SK-N-SH treated with all-trans-retinoic acid at 6 μM for 48 hours (cell line): Measurements from ENCODE around the gene TPMT.
A peak's percentile ranks its signal among the peaks of the same experiment; 100 is the strongest.

ENCODE experiments used
- ATAC-seq: fragments of 200-7000 bp; cut with Tn5 transposase; 3 replicates; pipeline ENCODE4 v1.9.1; 2020; ENCODE audit warnings: mild to moderate bottlenecking, moderate library complexity
- ARNTL ChIP-seq: fragments of 450-650 bp; formaldehyde crosslinking; IDR thresholded peaks from 2 replicates; pipeline ENCODE4 v1.5.0; 2020; ENCODE audit warnings: low read depth, mild to moderate bottlenecking, moderate library complexity, borderline replicate concordance
- BACH2 ChIP-seq: fragments of 250-450 bp; sonication (Bioruptor Pico); IDR thresholded peaks from 2 replicates; pipeline ENCODE4 v1.9.0; 2021; ENCODE audit warnings: mild to moderate bottlenecking, borderline replicate concordance
- CSDC2 ChIP-seq: fragments of 250-450 bp; sonication (Bioruptor Pico); IDR thresholded peaks from 2 replicates; pipeline ENCODE4 v1.5.0; 2020; ENCODE audit warnings: mild to moderate bottlenecking, moderate library complexity
- ESRRG ChIP-seq: fragments of 250-450 bp; sonication (Bioruptor Pico); IDR thresholded peaks from 2 replicates; pipeline ENCODE4 v1.6.1; 2021; ENCODE audit warnings: mild to moderate bottlenecking
- GLIS3 ChIP-seq: fragments of 250-450 bp; sonication (Bioruptor Pico); IDR thresholded peaks from 2 replicates; pipeline ENCODE4 v1.5.0; 2020; ENCODE audit warnings: mild to moderate bottlenecking, moderate library complexity
- OSR1 ChIP-seq: fragments of 250-450 bp; sonication (Bioruptor Pico); IDR thresholded peaks from 2 replicates; pipeline ENCODE4 v1.8.0; 2022; ENCODE audit warnings: moderate library complexity, mild to moderate bottlenecking, inconsistent platforms
- PPARA ChIP-seq: fragments of 250-450 bp; sonication (Bioruptor Pico); IDR thresholded peaks from 2 replicates; pipeline ENCODE4 v1.5.0; 2020; ENCODE audit warnings: mild to moderate bottlenecking, borderline replicate concordance
- SNAI2 ChIP-seq: fragments of 250-450 bp; sonication (Bioruptor Pico); IDR thresholded peaks from 2 replicates; pipeline ENCODE4 v1.5.0; 2020; ENCODE audit warnings: mild to moderate bottlenecking, moderate library complexity
- TCF4 ChIP-seq: fragments of 250-450 bp; sonication (Bioruptor Pico); IDR thresholded peaks from 2 replicates; pipeline ENCODE4 v1.8.0; 2021; ENCODE audit warnings: mild to moderate bottlenecking, moderate library complexity, borderline replicate concordance
- TOX ChIP-seq: fragments of 250-450 bp; sonication (Bioruptor Pico); IDR thresholded peaks from 2 replicates; pipeline ENCODE4 v1.8.0; 2021; ENCODE audit warnings: mild to moderate bottlenecking, moderate library complexity, borderline replicate concordance
- ZC3H10 ChIP-seq: fragments of 250-450 bp; sonication (Bioruptor Pico); IDR thresholded peaks from 2 replicates; pipeline ENCODE4 v1.5.1; 2021; ENCODE audit warnings: mild to moderate bottlenecking, moderate library complexity
- ZFP3 ChIP-seq: fragments of 250-450 bp; sonication (Bioruptor Pico); IDR thresholded peaks from 2 replicates; pipeline ENCODE4 v1.5.0; 2020; ENCODE audit warnings: mild to moderate bottlenecking, moderate library complexity
- ZFP30 ChIP-seq: fragments of 450-650 bp; formaldehyde crosslinking; IDR thresholded peaks from 2 replicates; pipeline ENCODE4 v1.5.0; 2022; ENCODE audit warnings: mild to moderate bottlenecking, moderate library complexity
- ZNF565 ChIP-seq: fragments of 450-650 bp; formaldehyde crosslinking; conservative IDR thresholded peaks from 2 replicates; pipeline ENCODE4 v1.5.0; 2020; ENCODE audit warnings: low read depth, mild to moderate bottlenecking, moderate library complexity
- ZNF70 ChIP-seq: fragments of 450-650 bp; formaldehyde crosslinking; IDR thresholded peaks from 2 replicates; pipeline ENCODE4 v1.5.0; 2020; ENCODE audit warnings: mild to moderate bottlenecking, moderate library complexity
- ZNF8 ChIP-seq: fragments of 450-650 bp; formaldehyde crosslinking; IDR thresholded peaks from 2 replicates; pipeline ENCODE4 v1.5.0; 2020; ENCODE audit warnings: mild to moderate bottlenecking, moderate library complexity
- TF ChIP-seq, protein P1 (sequence below): fragments of 250-450 bp; sonication (Bioruptor Pico); IDR thresholded peaks from 2 replicates; pipeline ENCODE4 v1.8.0; 2021; ENCODE audit warnings: low read depth, mild to moderate bottlenecking, moderate library complexity, borderline replicate concordance
- TF ChIP-seq, protein P2 (sequence below): fragments of 250-450 bp; sonication (Bioruptor Pico); IDR thresholded peaks from 2 replicates; pipeline ENCODE4 v1.8.0; 2020; ENCODE audit warnings: mild to moderate bottlenecking, moderate library complexity, borderline replicate concordance
- TF ChIP-seq, protein P3 (sequence below): fragments of 250-450 bp; sonication (Bioruptor Pico); IDR thresholded peaks from 2 replicates; pipeline ENCODE4 v1.5.1; 2020; ENCODE audit warnings: low read depth, mild to moderate bottlenecking, moderate library complexity
- TF ChIP-seq, protein P4 (sequence below): fragments of 250-450 bp; sonication (Bioruptor Pico); IDR thresholded peaks from 2 replicates; pipeline ENCODE4 v1.5.1; 2021; ENCODE audit warnings: mild to moderate bottlenecking, moderate library complexity
- TF ChIP-seq, protein P5 (sequence below): fragments of 250-450 bp; sonication (Bioruptor Pico); IDR thresholded peaks from 2 replicates; pipeline ENCODE4 v1.5.0; 2020; ENCODE audit warnings: mild to moderate bottlenecking, moderate library complexity

Gene TPMT

DNA sequence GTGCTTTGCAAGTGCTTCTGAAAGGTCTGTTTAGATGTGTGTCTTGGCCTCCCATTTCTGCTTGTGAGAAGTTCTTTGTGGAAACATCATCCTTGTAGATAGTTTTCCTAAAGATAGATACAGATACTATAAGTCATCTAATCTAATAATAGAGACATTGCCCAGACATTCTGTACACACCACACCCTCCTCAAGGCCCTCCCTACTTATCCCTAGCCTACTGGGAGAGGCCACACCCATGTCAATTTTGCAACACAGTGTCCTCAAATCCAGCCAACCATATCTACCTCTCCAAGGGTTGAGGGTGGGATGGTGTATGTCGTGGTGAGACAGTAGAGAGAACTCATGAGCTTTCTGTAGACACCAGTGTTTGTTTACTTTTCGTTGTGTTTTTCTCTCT is 6.6 kb upstream of the TPMT start (continued):
- TF ChIP-seq ZFP30 (CRISPR knock-in tag): no peak
- TF ChIP-seq, protein P1, sequence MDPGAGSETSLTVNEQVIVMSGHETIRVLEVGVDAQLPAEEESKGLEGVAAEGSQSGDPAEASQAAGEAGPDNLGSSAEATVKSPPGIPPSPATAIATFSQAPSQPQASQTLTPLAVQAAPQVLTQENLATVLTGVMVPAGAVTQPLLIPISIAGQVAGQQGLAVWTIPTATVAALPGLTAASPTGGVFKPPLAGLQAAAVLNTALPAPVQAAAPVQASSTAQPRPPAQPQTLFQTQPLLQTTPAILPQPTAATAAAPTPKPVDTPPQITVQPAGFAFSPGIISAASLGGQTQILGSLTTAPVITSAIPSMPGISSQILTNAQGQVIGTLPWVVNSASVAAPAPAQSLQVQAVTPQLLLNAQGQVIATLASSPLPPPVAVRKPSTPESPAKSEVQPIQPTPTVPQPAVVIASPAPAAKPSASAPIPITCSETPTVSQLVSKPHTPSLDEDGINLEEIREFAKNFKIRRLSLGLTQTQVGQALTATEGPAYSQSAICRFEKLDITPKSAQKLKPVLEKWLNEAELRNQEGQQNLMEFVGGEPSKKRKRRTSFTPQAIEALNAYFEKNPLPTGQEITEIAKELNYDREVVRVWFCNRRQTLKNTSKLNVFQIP: no peak
- TF ChIP-seq, all 23 proteins: peak for 0

DNA sequence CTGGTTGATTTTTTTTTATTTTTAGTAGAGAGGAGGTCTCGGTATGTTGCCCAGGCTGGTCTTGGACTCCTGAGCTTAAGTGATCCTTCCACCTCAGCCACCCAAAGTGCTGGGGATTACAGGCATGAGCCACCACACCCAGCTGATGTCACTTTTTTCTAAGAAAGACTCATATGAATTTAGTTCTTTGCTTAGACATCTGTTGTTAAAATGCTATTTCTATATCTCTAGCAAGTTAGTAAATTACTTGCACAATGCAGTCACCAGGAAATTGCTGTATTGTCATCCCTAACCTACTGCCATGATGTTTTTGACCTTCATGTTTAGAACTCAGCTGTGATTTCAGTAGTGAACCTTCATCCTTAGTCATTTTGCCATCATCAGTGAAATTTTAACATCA is 6.0 kb upstream of the TPMT start:
- TF ChIP-seq ZFP30 (CRISPR knock-in tag): no peak
- no peak for TF ChIP-seq ZNF8 (CRISPR knock-in tag)
- no peak for TF ChIP-seq TCF4 (CRISPR knock-in tag)
- TF ChIP-seq, protein P2, sequence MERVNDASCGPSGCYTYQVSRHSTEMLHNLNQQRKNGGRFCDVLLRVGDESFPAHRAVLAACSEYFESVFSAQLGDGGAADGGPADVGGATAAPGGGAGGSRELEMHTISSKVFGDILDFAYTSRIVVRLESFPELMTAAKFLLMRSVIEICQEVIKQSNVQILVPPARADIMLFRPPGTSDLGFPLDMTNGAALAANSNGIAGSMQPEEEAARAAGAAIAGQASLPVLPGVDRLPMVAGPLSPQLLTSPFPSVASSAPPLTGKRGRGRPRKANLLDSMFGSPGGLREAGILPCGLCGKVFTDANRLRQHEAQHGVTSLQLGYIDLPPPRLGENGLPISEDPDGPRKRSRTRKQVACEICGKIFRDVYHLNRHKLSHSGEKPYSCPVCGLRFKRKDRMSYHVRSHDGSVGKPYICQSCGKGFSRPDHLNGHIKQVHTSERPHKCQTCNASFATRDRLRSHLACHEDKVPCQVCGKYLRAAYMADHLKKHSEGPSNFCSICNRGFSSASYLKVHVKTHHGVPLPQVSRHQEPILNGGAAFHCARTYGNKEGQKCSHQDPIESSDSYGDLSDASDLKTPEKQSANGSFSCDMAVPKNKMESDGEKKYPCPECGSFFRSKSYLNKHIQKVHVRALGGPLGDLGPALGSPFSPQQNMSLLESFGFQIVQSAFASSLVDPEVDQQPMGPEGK (CRISPR knock-in tag): no peak
- TF ChIP-seq, protein P1: no peak
- no peak for TF ChIP-seq TOX
- no peak for TF ChIP-seq BACH2 (CRISPR knock-in tag)
- TF ChIP-seq ZNF565 (CRISPR knock-in tag): no peak
- TF ChIP-seq, protein P3, sequence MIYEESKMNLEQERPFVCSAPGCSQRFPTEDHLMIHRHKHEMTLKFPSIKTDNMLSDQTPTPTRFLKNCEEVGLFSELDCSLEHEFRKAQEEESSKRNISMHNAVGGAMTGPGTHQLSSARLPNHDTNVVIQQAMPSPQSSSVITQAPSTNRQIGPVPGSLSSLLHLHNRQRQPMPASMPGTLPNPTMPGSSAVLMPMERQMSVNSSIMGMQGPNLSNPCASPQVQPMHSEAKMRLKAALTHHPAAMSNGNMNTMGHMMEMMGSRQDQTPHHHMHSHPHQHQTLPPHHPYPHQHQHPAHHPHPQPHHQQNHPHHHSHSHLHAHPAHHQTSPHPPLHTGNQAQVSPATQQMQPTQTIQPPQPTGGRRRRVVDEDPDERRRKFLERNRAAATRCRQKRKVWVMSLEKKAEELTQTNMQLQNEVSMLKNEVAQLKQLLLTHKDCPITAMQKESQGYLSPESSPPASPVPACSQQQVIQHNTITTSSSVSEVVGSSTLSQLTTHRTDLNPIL (CRISPR knock-in tag): no peak
- TF ChIP-seq ESRRG (CRISPR knock-in tag): no peak
- TF ChIP-seq SNAI2 (CRISPR knock-in tag): no peak
- no peak for TF ChIP-seq PPARA (CRISPR knock-in tag)
- ATAC-seq: no peak

DNA sequence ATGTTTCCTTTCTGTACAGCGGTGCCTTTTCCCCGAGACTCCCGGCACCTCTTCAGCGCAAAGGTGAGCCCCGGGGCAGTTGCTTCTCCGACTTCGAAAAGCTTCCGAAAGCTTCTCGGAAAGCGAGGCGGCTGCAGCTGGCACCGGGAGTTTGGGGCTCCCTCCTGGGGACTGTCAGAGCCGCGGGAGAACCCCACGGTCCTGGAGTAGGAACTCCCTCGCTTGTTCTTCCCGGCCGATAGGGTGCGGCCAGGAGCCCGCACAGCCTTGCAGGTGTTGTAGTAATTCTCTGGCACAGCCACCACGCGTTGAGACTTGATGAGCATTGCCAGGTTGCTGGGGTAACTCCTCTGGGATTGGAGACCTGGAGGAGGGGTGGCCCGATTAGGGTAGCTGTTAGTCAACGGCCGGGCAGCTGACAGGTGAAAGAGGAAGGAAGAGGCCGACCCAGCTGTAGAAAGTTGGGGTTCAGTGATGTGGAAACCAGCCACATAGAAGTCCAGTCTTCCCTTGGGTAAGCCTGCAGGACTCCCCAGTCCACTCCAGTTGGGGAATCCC is 1.1 kb upstream of the TPMT start:
- TF ChIP-seq TCF4 (CRISPR knock-in tag): no peak
- no peak for TF ChIP-seq ZNF565 (CRISPR knock-in tag)
- TF ChIP-seq SNAI2 (CRISPR knock-in tag): no peak
- no peak for TF ChIP-seq PPARA (CRISPR knock-in tag)
- no peak for TF ChIP-seq CSDC2
- TF ChIP-seq ZFP3 (CRISPR knock-in tag): no peak
- ATAC-seq: peak; percentile 56

- ATAC-seq: peak; percentile 93
- TF ChIP-seq ZNF565 (CRISPR knock-in tag) (no peak), SNAI2 (CRISPR knock-in tag) (no peak), TOX (no peak), ARNTL (CRISPR knock-in tag) (no peak), PPARA (CRISPR knock-in tag) (no peak), CSDC2 (no peak), OSR1 (CRISPR knock-in tag) (no peak), TCF4 (CRISPR knock-in tag) (no peak), ESRRG (CRISPR knock-in tag) (no peak), GLIS3 (CRISPR knock-in tag) (no peak), ZNF8 (CRISPR knock-in tag) (no peak), BACH2 (CRISPR knock-in tag) (no peak), ZNF70 (CRISPR knock-in tag) (no peak), ZC3H10 (CRISPR knock-in tag) (no peak)
- TF ChIP-seq, protein P2 (CRISPR knock-in tag): no peak
- TF ChIP-seq, protein P4, sequence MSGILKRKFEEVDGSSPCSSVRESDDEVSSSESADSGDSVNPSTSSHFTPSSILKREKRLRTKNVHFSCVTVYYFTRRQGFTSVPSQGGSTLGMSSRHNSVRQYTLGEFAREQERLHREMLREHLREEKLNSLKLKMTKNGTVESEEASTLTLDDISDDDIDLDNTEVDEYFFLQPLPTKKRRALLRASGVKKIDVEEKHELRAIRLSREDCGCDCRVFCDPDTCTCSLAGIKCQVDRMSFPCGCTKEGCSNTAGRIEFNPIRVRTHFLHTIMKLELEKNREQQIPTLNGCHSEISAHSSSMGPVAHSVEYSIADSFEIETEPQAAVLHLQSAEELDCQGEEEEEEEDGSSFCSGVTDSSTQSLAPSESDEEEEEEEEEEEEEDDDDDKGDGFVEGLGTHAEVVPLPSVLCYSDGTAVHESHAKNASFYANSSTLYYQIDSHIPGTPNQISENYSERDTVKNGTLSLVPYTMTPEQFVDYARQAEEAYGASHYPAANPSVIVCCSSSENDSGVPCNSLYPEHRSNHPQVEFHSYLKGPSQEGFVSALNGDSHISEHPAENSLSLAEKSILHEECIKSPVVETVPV (CRISPR knock-in tag): no peak
- TF ChIP-seq, protein P5, sequence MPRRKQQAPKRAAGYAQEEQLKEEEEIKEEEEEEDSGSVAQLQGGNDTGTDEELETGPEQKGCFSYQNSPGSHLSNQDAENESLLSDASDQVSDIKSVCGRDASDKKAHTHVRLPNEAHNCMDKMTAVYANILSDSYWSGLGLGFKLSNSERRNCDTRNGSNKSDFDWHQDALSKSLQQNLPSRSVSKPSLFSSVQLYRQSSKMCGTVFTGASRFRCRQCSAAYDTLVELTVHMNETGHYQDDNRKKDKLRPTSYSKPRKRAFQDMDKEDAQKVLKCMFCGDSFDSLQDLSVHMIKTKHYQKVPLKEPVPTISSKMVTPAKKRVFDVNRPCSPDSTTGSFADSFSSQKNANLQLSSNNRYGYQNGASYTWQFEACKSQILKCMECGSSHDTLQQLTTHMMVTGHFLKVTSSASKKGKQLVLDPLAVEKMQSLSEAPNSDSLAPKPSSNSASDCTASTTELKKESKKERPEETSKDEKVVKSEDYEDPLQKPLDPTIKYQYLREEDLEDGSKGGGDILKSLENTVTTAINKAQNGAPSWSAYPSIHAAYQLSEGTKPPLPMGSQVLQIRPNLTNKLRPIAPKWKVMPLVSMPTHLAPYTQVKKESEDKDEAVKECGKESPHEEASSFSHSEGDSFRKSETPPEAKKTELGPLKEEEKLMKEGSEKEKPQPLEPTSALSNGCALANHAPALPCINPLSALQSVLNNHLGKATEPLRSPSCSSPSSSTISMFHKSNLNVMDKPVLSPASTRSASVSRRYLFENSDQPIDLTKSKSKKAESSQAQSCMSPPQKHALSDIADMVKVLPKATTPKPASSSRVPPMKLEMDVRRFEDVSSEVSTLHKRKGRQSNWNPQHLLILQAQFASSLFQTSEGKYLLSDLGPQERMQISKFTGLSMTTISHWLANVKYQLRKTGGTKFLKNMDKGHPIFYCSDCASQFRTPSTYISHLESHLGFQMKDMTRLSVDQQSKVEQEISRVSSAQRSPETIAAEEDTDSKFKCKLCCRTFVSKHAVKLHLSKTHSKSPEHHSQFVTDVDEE (CRISPR knock-in tag): no peak
Observed at GRCh38 chr6:18155150-18155863, 430 bp upstream of the TPMT start, which contains the start of gene KDM1B. Gene KDM1B (plus strand): TSS chr6:18155422. CDS start chr6:18159896, 4,474 bp downstream.
